IMR-90 (cell line): ENCODE data around the gene ARL2. TPM values are rescaled to one million over a fixed set of nuclear protein-coding genes. Genes with fewer than 3 reads are reported as not detected.

Source experiments
- ATAC-seq: fragments of 200-7000 bp; cut with Tn5 transposase; 2 replicates; pipeline ENCODE4 v1.9.1; 2020; ENCODE audit warnings: low read depth, mild to moderate bottlenecking, moderate library complexity
- BruUV-seq: library from RNA; stranded (reverse); fragments of 400-500 nt; replicated peaks from 2 replicates; lab custom pipeline; 2021; lab: Mats Ljungman, UMichigan
- CTCF ChIA-PET: fragments of 300-600 bp; formaldehyde crosslinking; extraction: SDS; loops from one replicate; lab custom pipeline; 2021; ENCODE audit warnings: antibody characterized with exemption; lab: Yijun Ruan, JAX
- POLR2A ChIA-PET: fragments of 300-600 bp; sonication (Branson Sonifier 250); formaldehyde crosslinking; loops from one replicate; lab custom pipeline; 2022; ENCODE audit warnings: antibody characterized with exemption; ENCODE audit not compliant: unreplicated experiment; lab: Charles Lee
- DNase-seq: peaks from one replicate; pipeline ENCODE4 v3.0.0; 2013
- H2AFZ ChIP-seq: replicated peaks from 2 replicates; pipeline ENCODE3; 2013; ENCODE audit warnings: low read length, mild to moderate bottlenecking; ENCODE audit not compliant: poor library complexity
- H2AK5ac ChIP-seq: 2 replicates; pipeline ENCODE4 v1.6.1; 2013; ENCODE audit warnings: low read depth, low read length, inconsistent platforms
- H2AK9ac ChIP-seq: replicated peaks from 2 replicates; pipeline ENCODE3; 2013; ENCODE audit warnings: mild to moderate bottlenecking, low read depth, low read length, moderate library complexity; ENCODE audit not compliant: poor library complexity
- H2BK120ac ChIP-seq: 2 replicates; pipeline ENCODE4 v1.6.1; 2013; ENCODE audit warnings: low read depth, low read length, inconsistent platforms
- H2BK15ac ChIP-seq: 3 replicates; pipeline ENCODE4 v1.6.1; 2013; ENCODE audit warnings: low read depth, low read length, inconsistent platforms
- H2BK20ac ChIP-seq: 2 replicates; pipeline ENCODE4 v1.6.1; 2013; ENCODE audit warnings: low read depth, mild to moderate bottlenecking, inconsistent platforms, low read length, moderate library complexity
- H2BK5ac ChIP-seq: 2 replicates; pipeline ENCODE4 v1.6.1; 2013; ENCODE audit warnings: mild to moderate bottlenecking, low read depth, low read length, inconsistent platforms; ENCODE audit not compliant: poor library complexity, severe bottlenecking
- H3K14ac ChIP-seq: replicated peaks from 2 replicates; pipeline ENCODE4 v1.6.1; 2013; ENCODE audit warnings: low read depth, low read length, inconsistent platforms
- H3K18ac ChIP-seq: 2 replicates; pipeline ENCODE4 v1.6.1; 2013; ENCODE audit warnings: low read depth, low read length, control low read depth
- H3K23ac ChIP-seq: 2 replicates; pipeline ENCODE4 v1.6.1; 2013; ENCODE audit warnings: low read depth, low read length, inconsistent platforms
- H3K27ac ChIP-seq: 2 replicates; pipeline ENCODE4 v1.5.1; 2013; ENCODE audit warnings: mild to moderate bottlenecking, control low read depth, low read length; ENCODE audit not compliant: insufficient read depth
- H3K27me3 ChIP-seq: 2 replicates; pipeline ENCODE4 v1.6.1; 2013; ENCODE audit warnings: low read length; ENCODE audit not compliant: control insufficient read depth, insufficient read depth
- H3K36me3 ChIP-seq: 2 replicates; pipeline ENCODE4 v1.6.1; 2013; ENCODE audit warnings: low read length, mixed read lengths; ENCODE audit not compliant: control insufficient read depth, insufficient read depth
- H3K4ac ChIP-seq: 2 replicates; pipeline ENCODE4 v1.6.1; 2013; ENCODE audit warnings: low read depth, low read length, inconsistent platforms
- H3K4me1 ChIP-seq: 2 replicates; pipeline ENCODE4 v1.6.1; 2013; ENCODE audit warnings: low read length, mixed read lengths; ENCODE audit not compliant: control insufficient read depth, insufficient read depth
- H3K4me2 ChIP-seq: 2 replicates; pipeline ENCODE4 v1.6.1; 2013; ENCODE audit warnings: low read depth, mild to moderate bottlenecking, control low read depth, low read length, moderate library complexity
- H3K4me3 ChIP-seq: 2 replicates; pipeline ENCODE4 v1.5.1; 2013; ENCODE audit warnings: low read depth, mild to moderate bottlenecking, control low read depth, low read length, moderate library complexity; ENCODE audit not compliant: insufficient read depth
- H3K56ac ChIP-seq: 2 replicates; pipeline ENCODE4 v1.6.1; 2013; ENCODE audit warnings: low read length, inconsistent platforms; ENCODE audit not compliant: insufficient read depth; ENCODE audit errors: extremely low read depth
- H3K79me1 ChIP-seq, 2 experiments: 2 replicates each; pipeline ENCODE4 v1.6.1; 2013; ENCODE audit warnings: low read length in 2 of 2, inconsistent platforms in 1 of 2, low read depth in 1 of 2
- H3K9ac ChIP-seq: 2 replicates; pipeline ENCODE4 v1.6.1; 2013; ENCODE audit warnings: low read depth, low read length, control low read depth
- H3K9me1 ChIP-seq: 2 replicates; pipeline ENCODE4 v1.6.1; 2013; ENCODE audit warnings: low read length, inconsistent platforms; ENCODE audit not compliant: insufficient read depth
- H3K9me3 ChIP-seq: 2 replicates; pipeline ENCODE4 v1.6.1; 2013; ENCODE audit warnings: low read length; ENCODE audit not compliant: control insufficient read depth, insufficient read depth
- H4K20me1 ChIP-seq: 2 replicates; pipeline ENCODE4 v1.6.1; 2013; ENCODE audit warnings: low read length, inconsistent platforms; ENCODE audit not compliant: insufficient read depth
- H4K5ac ChIP-seq: 2 replicates; pipeline ENCODE4 v1.6.1; 2013; ENCODE audit warnings: mild to moderate bottlenecking, low read depth, low read length, control low read depth
- H4K8ac ChIP-seq, 2 experiments: 2 replicates each; pipeline ENCODE4 v1.6.1; 2013; ENCODE audit warnings: low read depth in 2 of 2, low read length in 2 of 2, control low read depth in 1 of 2, inconsistent platforms in 1 of 2
- H4K91ac ChIP-seq: 2 replicates; pipeline ENCODE4 v1.6.1; 2013; ENCODE audit warnings: low read depth, low read length, inconsistent platforms; ENCODE audit not compliant: insufficient read depth
- BHLHE40 ChIP-seq: fragments of 150-350 bp; IDR thresholded peaks from 2 replicates; pipeline ENCODE4 v1.6.1; 2016; ENCODE audit warnings: mild to moderate bottlenecking, low read depth, low read length
- FOS ChIP-seq: fragments of 150-350 bp; IDR thresholded peaks from 2 replicates; pipeline ENCODE4 v1.6.1; 2016; ENCODE audit warnings: low read depth, low read length
- MAFK ChIP-seq: IDR thresholded peaks from 2 replicates; pipeline ENCODE4 v1.6.1; 2012; ENCODE audit warnings: low read depth, low read length, improper control_type of control experiment
- MAZ ChIP-seq: IDR thresholded peaks from 2 replicates; pipeline ENCODE4 v1.6.1; 2012; ENCODE audit warnings: low read depth, mild to moderate bottlenecking, low read length, improper control_type of control experiment, moderate library complexity, borderline replicate concordance
- MXI1 ChIP-seq: IDR thresholded peaks from 2 replicates; pipeline ENCODE4 v1.6.1; 2012; ENCODE audit warnings: low read depth, mild to moderate bottlenecking, low read length, moderate library complexity, borderline replicate concordance
- NFE2L2 ChIP-seq: fragments of 150-350 bp; IDR thresholded peaks from 2 replicates; pipeline ENCODE4 v1.6.1; 2016; ENCODE audit warnings: low read depth, mild to moderate bottlenecking, low read length
- POLR2A ChIP-seq: IDR thresholded peaks from 2 replicates; pipeline ENCODE4 v1.6.1; 2012; ENCODE audit warnings: mild to moderate bottlenecking, low read depth, low read length
- RAD21 ChIP-seq: IDR thresholded peaks from 2 replicates; pipeline ENCODE4 v1.6.1; 2012; ENCODE audit warnings: low read length, improper control_type of control experiment
- RCOR1 ChIP-seq: IDR thresholded peaks from 2 replicates; pipeline ENCODE4 v1.6.1; 2012; ENCODE audit warnings: mild to moderate bottlenecking, low read length, improper control_type of control experiment; ENCODE audit not compliant: insufficient replicate concordance
- RFX5 ChIP-seq: IDR thresholded peaks from 2 replicates; pipeline ENCODE4 v1.8.0; 2012; ENCODE audit warnings: low read depth, mild to moderate bottlenecking, low read length, moderate library complexity
- SMC3 ChIP-seq: fragments of 150-350 bp; IDR thresholded peaks from 2 replicates; pipeline ENCODE4 v1.6.1; 2016; ENCODE audit warnings: low read depth, mild to moderate bottlenecking, antibody characterized with exemption, low read length, moderate library complexity
- whole genome bisulfite sequencing, 2 experiments: methylation state at CpG; one replicate each; pipeline versions ENCODE4 v1.1.5 to v1.1.7; 2013; ENCODE audit warnings: missing lambda C conversion rate in 2 of 2; ENCODE audit not compliant: insufficient read length in 1 of 2; ENCODE audit errors: extremely low coverage in 2 of 2; 5-methylcytosine and 5-hydroxymethylcytosine counted together
- dilution Hi-C: fragments of 300-500 bp; cut with HindIII; formaldehyde crosslinking; loops from one replicate; pipeline ENCODE4 v1.14.3; 2018; ENCODE audit warnings: low sequenced_read_pairs; ENCODE audit not compliant: unreplicated experiment
- in situ Hi-C: fragments of 300-500 bp; cut with MboI; formaldehyde crosslinking; loops from 3 replicates; pipeline ENCODE4 v1.14.3; 2019; ENCODE audit warnings: low sequenced_read_pairs, inconsistent platforms, mixed read lengths
- intact Hi-C: fragments of 100-400 bp; cut with micrococcal nuclease; formaldehyde crosslinking; loops from 2 replicates; pipeline ENCODE4 v1.10.0; 2022
- polyA plus RNA-seq, 3 experiments: library from polyadenylated mRNA; depleted of rRNA; stranded (reverse); fragments of >200 nt; gene quantifications; 2 replicates each; pipeline ENCODE4 v1.2.3, GENCODE V29; 2012; ENCODE audit warnings: low replicate concordance in 1 of 3
- total RNA-seq: library from RNA; depleted of rRNA; stranded (reverse); fragments of >200 nt; gene quantifications from 2 replicates; pipeline ENCODE4 v1.2.3, GENCODE V29; 2012
- TF ChIP-seq, protein P1 (sequence below): conservative IDR thresholded peaks from 2 replicates; pipeline ENCODE4 v1.5.1; 2012; ENCODE audit warnings: mild to moderate bottlenecking, low read depth, low read length, improper control_type of control experiment
- TF ChIP-seq, protein P2 (sequence below): fragments of 150-350 bp; IDR thresholded peaks from 2 replicates; pipeline ENCODE4 v1.6.1; 2017; ENCODE audit warnings: mild to moderate bottlenecking, antibody characterized with exemption, low read length, low read depth

Gene ARL2
- total and polyA plus RNA-seq, 2 of the 4 experiments (the other 2 are of a cell fraction): 48.9 to 152 TPM

DNA sequence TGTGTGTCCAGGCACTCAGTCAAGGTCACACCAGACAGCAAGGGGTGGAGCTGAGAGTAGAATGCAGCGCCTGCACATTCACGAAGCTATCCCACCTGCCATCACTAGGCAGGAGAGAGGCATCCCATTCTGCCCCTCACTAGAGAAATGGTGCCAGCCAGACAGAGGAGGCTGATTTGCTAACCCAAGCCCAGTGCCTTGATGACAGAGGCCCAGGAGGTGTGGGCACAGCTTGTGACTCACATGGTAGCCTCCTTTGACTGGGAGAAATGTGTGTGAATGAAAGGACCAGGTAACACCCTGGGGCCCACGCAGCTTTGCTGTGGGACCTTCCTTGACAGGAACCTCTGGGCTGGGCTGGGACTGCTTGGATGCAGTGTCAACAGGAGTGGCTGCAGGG is 49.6 kb downstream of the ARL2 start:
- Histone ChIP-seq H2AFZ (peak overlapping the region; percentile 67), H3K79me1 (no peaks in the 10 kb centered on the region), H3K4me1 (no peaks in the 10 kb centered on the region), H3K18ac (no peak overlapping the region), H3K14ac (no peak overlapping the region), H2BK15ac (no peak overlapping the region), H3K36me3 (no peaks in the 10 kb centered on the region), H4K8ac (no peak overlapping the region), H3K27ac (no peak overlapping the region), H3K27me3 (peaks cover 16% of the 10 kb centered on the region; the same call in 1 of the 2 replicates), H3K23ac (no peak overlapping the region), H3K9me3 (no peaks in the 10 kb centered on the region), H4K20me1 (no peaks in the 10 kb centered on the region), H3K9me1 (peaks cover 5% of the 10 kb centered on the region; the same call in 1 of the 2 replicates), H2BK20ac (no peak overlapping the region), H3K4ac (no peak overlapping the region), H3K4me2 (no peak overlapping the region), H2BK5ac (no peak overlapping the region), H2BK120ac (no peak overlapping the region), H2AK9ac (no peak overlapping the region), H2AK5ac (no peak overlapping the region), H3K56ac (no peak overlapping the region), H3K9ac (no peak overlapping the region), H3K4me3 (no peak overlapping the region), H4K91ac (no peak overlapping the region), H4K5ac (no peak overlapping the region)
- ChIA-PET CTCF (interaction anchor here (0.6 kb wide), 1 partner anchor 980 kb away, joined by 3 read pairs; no protein-coding TSS in a partner anchor), POLR2A (no interaction called here)
- ATAC-seq (no peak), DNase-seq (no peak)
- in situ Hi-C loops: no loop called here
- dilution Hi-C loops: no loop called here
- TF ChIP-seq, protein P1, sequence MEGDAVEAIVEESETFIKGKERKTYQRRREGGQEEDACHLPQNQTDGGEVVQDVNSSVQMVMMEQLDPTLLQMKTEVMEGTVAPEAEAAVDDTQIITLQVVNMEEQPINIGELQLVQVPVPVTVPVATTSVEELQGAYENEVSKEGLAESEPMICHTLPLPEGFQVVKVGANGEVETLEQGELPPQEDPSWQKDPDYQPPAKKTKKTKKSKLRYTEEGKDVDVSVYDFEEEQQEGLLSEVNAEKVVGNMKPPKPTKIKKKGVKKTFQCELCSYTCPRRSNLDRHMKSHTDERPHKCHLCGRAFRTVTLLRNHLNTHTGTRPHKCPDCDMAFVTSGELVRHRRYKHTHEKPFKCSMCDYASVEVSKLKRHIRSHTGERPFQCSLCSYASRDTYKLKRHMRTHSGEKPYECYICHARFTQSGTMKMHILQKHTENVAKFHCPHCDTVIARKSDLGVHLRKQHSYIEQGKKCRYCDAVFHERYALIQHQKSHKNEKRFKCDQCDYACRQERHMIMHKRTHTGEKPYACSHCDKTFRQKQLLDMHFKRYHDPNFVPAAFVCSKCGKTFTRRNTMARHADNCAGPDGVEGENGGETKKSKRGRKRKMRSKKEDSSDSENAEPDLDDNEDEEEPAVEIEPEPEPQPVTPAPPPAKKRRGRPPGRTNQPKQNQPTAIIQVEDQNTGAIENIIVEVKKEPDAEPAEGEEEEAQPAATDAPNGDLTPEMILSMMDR: no peak
- TF ChIP-seq MAZ: no peak
- TF ChIP-seq BHLHE40: no peak
- TF ChIP-seq MXI1: no peak
- no peak for TF ChIP-seq FOS
- no peak for TF ChIP-seq POLR2A
- no peak for TF ChIP-seq RFX5
- no peak for TF ChIP-seq SMC3
- TF ChIP-seq RCOR1: no peak
- no peak for TF ChIP-seq NFE2L2
- TF ChIP-seq, protein P2, sequence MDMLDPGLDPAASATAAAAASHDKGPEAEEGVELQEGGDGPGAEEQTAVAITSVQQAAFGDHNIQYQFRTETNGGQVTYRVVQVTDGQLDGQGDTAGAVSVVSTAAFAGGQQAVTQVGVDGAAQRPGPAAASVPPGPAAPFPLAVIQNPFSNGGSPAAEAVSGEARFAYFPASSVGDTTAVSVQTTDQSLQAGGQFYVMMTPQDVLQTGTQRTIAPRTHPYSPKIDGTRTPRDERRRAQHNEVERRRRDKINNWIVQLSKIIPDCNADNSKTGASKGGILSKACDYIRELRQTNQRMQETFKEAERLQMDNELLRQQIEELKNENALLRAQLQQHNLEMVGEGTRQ: no peak
- no peak for TF ChIP-seq MAFK
- no peak for TF ChIP-seq RAD21
- intact Hi-C loops: no loop called here
- no CpG with 5 or more reads among the region's 3 CpGs for WGBS, 2 experiments
- no TSS peak for BruUV-seq
